HUES64 (cell line): Measurements from ENCODE around the gene CMTM4.
"Not testable (repeated sequence)": the region's sequence is repeated elsewhere in the genome, so short reads cannot be mapped to it uniquely, and the experiment has no call there.

Experiments used
- H3K27ac ChIP-seq: 2 replicates; pipeline ENCODE4 v1.7.0; 2013; ENCODE audit warnings: low read depth, low read length, inconsistent platforms
- H3K27me3 ChIP-seq: 2 replicates; pipeline ENCODE4 v1.6.1; 2013; ENCODE audit warnings: mild to moderate bottlenecking, low read length; ENCODE audit not compliant: insufficient read depth
- H3K36me3 ChIP-seq: 2 replicates; pipeline ENCODE4 v1.6.1; 2013; ENCODE audit warnings: mild to moderate bottlenecking, low read length; ENCODE audit not compliant: insufficient read depth
- H3K4me1 ChIP-seq: 2 replicates; pipeline ENCODE4 v1.6.1; 2013; ENCODE audit warnings: mild to moderate bottlenecking, low read length, moderate library complexity; ENCODE audit not compliant: insufficient read depth
- H3K4me3 ChIP-seq: 2 replicates; pipeline ENCODE4 v1.5.1; 2013; ENCODE audit warnings: mild to moderate bottlenecking, low read length, moderate library complexity
- H3K9ac ChIP-seq: 2 replicates; pipeline ENCODE4 v1.6.1; 2013; ENCODE audit warnings: mild to moderate bottlenecking, low read depth, low read length
- H3K9me3 ChIP-seq: 2 replicates; pipeline ENCODE4 v1.6.1; 2013; ENCODE audit warnings: low read depth, low read length; ENCODE audit not compliant: insufficient read depth
- WGBS: fragments of 150-250, 120-280 bp; methylation state at CpG from one replicate; pipeline ENCODE4 v1.1.7; 2013; ENCODE audit warnings: missing lambda C conversion rate; 5-methylcytosine and 5-hydroxymethylcytosine counted together

Gene CMTM4

DNA sequence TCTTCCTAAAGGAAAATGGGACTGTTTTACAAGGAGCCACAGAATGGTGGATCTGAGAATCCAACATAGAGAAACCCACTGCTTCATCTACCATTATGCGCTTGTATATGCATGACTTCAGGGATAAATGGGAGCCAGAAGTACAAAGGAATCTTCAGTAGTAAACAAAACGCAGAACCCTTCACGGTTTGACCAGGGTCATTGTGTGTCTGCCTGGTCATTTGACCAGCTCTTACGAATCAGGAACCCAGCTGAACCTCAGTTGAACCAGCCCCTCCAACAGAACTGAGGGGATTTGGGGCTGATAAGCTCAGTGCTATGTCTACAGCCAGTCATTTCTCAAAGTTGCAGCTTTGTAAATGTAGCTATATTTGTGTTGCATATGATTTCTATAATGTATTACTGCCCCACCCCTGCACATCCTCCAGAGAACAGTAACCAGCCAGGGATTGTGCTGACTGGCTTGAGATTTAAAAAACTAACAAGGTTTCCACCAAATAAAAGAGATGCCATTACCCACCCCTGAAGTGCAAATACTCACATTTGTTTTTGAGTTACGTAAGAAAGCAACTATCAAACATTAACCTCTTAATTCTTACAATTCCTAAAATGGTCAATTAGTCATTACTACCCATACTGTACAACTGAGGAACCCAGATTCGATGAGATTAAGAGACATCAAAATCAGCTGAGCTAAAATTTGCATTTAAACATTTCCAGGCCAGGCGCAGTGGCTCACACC lies 6.3 kb downstream of the CMTM4 start:
- Histone ChIP-seq H3K4me1 (peaks cover 12% of the 10 kb centered on the region), H3K27ac (no peak overlapping the region), H3K4me3 (no peak overlapping the region), H3K9ac (no peak overlapping the region), H3K36me3 (no peaks in the 10 kb centered on the region), H3K9me3 (no peaks in the 10 kb centered on the region), H3K27me3 (no peaks in the 10 kb centered on the region)
- WGBS = 82% methylated on average over 7 of the region's 7 CpGs

DNA sequence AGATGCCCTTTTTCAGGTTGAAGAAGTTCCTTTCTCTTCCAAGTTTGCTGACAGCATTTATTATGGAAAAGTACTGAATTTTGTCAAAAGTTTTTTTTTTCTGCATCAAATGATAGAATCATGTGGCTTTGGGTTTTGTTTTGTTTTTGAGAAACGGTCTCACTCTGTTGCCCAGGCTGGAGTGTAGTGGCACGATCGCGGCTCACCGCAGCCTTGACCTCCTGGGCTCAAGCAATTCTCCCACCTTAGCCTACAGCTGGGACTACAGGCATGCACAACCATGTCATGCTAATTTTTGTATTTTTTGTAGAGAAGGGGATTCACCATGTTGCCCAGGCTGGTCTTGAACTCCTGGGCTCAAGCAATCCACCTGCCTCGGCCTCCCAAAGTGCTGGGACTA lies 7.3 kb downstream of the CMTM4 start:
- 100% methylated on average over 6 of the region's 6 CpGs for WGBS
- no peaks in the 10 kb centered on the region for H3K36me3 ChIP-seq
- peaks cover 11% of the 10 kb centered on the region; the same call in 1 of the 2 replicates for H3K4me1 ChIP-seq
- no peaks in the 10 kb centered on the region for H3K9me3 ChIP-seq
- no peak overlapping the region for H3K9ac ChIP-seq
- no peaks in the 10 kb centered on the region for H3K27me3 ChIP-seq
- H3K27ac ChIP-seq = no peak overlapping the region
- no peak overlapping the region for H3K4me3 ChIP-seq

DNA sequence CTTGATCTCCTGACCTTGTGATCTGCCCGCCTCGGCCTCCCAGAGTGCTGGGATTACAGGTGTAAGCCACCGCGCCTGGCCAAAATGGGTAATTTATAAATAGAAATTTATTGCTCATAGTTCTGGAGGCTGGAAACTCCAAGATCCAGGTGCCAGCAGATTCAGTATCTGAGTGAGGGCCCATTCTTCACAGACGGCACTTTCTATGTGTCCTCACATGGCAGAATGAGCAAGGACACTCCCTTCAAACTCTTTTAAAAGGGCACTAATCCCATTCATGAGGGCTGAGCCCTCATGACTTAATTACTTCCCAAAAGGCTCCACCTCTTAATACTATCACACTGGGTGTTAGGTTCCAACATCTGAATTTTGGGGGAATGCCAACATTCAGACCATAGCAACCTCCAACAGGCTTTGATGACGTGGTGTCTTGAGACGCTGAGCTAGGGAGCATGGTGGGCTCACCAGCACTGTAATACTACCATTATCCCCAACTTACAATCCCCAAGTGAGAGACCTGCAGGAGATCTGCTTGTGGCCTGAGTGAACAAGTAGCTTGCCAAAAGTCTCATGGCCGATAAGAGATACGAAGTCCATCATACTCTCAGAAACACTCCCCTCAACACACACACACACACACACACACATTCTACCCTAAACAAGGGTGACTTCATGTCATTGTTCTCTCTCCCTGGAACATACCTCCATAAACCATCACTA lies 8.5 kb downstream of the CMTM4 start:
- Histone ChIP-seq H3K27me3 (no peaks in the 10 kb centered on the region), H3K9ac (no peak overlapping the region), H3K27ac (no peak overlapping the region), H3K9me3 (no peaks in the 10 kb centered on the region), H3K4me3 (no peak overlapping the region), H3K4me1 (peaks cover 11% of the 10 kb centered on the region; the same call in 1 of the 2 replicates), H3K36me3 (no peaks in the 10 kb centered on the region)
- 96% methylated on average over 9 of the region's 9 CpGs for WGBS

DNA sequence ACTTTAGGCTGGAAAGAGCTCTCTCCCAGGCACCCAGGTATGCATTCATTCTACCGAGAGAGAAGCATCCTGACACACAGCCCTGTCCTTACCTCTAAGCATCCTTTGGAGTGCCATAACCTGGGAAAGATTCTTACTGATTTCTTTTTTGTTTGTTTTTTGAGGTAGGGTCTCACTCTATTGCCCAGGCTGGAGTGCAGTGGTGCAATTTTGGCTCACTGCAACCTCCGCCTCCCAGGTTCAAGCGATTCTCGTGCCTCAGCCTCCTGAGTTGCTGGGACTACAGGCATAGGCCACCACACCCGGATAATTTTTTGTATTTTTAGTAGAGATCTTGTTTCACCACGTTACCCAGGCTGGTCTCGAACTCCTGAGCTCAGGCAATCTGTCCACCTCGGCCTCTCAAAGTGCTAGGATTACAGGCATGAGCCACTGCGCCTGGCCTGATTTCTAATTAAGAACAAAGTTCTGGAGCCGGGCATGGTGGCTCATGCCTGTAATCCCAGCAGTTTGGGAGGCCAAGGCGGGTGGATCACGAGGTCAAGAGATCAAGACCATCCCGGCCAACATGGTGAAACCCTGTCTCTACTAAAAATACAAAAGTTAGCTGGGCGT lies 10.9 kb downstream of the CMTM4 start:
- H3K36me3 ChIP-seq, H3K9me3 ChIP-seq, H3K27ac ChIP-seq, H3K4me1 ChIP-seq, H3K4me3 ChIP-seq, H3K9ac ChIP-seq, H3K27me3 ChIP-seq: not testable (repeated sequence)
- WGBS = 95% methylated on average over 14 of the region's 14 CpGs

DNA sequence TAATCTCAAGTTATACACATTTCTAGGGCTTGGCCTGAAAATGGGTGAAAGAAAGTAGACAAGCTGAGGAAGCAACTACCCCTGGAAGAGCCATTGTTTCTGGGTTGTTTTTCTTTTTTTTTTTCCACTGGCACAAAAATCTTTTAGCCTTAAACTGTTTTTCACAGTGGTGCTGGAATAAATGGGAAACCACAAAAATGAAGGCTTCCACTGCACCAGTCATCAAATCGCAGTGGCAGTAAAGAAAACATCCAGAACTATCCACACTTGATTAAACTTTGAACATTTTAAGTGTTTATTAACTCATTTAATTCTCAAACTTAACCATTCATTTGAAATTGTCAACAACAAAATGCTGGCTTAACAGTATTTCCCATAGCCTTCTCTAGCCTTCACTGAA lies 14.3 kb downstream of the CMTM4 start:
- H3K9me3 ChIP-seq = no peaks in the 10 kb centered on the region
- no peaks in the 10 kb centered on the region for H3K27me3 ChIP-seq
- H3K4me1 ChIP-seq = no peaks in the 10 kb centered on the region
- no peak overlapping the region for H3K9ac ChIP-seq
- peaks cover 10% of the 10 kb centered on the region; the same call in 1 of the 2 replicates for H3K36me3 ChIP-seq
- H3K4me3 ChIP-seq = no peak overlapping the region
- H3K27ac ChIP-seq = no peak overlapping the region
- WGBS = 100% methylated on average over 1 of the region's 1 CpG

DNA sequence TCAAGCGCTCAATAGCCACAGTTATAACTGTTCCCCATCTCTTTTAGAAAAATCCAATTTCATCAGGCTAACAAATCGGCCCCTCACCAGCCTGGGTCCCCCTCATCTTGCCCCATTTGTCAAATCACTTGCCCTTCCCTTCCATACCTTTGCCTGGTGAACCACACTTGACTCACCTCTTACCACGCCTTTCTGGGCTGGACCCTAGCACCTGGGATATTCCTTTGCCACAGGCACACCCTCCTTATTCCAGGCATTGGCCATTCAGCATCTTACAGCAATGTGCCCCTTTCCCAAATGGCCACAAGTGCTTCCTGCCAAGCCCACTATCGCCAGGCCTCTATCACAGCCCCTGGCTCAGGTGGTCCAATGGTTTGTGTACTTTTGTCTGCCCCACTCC lies 14.9 kb downstream of the CMTM4 start:
- no peak overlapping the region for H3K4me3 ChIP-seq

DNA sequence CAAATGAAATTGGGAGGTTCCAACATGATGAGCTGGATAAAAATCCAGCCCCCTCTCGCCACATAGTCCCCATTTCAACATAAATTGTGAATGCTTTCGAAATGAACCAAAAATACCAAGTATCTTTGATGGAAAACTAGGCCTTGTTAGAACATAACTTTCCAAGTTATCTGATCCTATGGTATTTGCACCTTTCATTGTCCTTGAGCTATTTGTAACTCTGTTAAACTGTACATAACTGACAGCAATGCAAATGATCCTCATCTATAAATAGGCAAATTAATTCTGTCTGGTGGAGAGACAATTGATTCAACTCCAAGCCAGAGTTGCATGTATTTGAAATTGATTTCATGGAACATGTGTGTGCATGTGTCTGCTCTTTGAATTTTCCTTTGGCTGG lies 18.2 kb downstream of the CMTM4 start:
- 98% methylated on average over 2 of the region's 2 CpGs for WGBS
- H3K4me1 ChIP-seq = no peaks in the 10 kb centered on the region
- H3K9me3 ChIP-seq = no peaks in the 10 kb centered on the region
- no peak overlapping the region for H3K27ac ChIP-seq
- no peaks in the 10 kb centered on the region for H3K27me3 ChIP-seq
- H3K4me3 ChIP-seq = no peak overlapping the region
- H3K9ac ChIP-seq = no peak overlapping the region
- H3K36me3 ChIP-seq = peaks cover 10% of the 10 kb centered on the region; the same call in 1 of the 2 replicates

More for the DNA sequence above, 14.9 kb downstream of the CMTM4 start:
- Histone ChIP-seq H3K27ac (no peak overlapping the region), H3K9ac (no peak overlapping the region), H3K9me3 (no peaks in the 10 kb centered on the region), H3K36me3 (peaks cover 10% of the 10 kb centered on the region; the same call in 1 of the 2 replicates), H3K4me1 (no peaks in the 10 kb centered on the region), H3K27me3 (no peaks in the 10 kb centered on the region)
- 94% methylated on average over 4 of the region's 4 CpGs for WGBS

DNA sequence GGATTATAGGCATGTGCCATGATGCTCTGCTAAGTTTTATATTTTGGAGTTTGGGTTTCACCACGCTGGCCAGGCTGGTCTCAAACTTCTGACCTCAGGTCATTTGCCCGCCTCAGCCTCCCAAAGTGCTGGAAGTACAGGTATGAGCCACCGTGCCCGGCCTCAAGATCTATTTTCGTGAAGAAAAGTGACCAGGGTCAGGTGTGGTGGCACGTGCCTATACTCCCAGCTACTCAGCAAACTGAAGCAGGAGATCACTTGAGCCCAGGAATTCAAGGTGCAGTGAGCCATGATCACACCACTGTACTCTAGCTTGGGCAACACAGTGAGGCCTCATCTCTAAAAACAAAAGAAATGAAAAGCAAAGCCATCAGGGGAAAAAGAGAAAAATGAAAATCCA lies 18.7 kb downstream of the CMTM4 start:
- H3K4me3 ChIP-seq = no peak overlapping the region

DNA sequence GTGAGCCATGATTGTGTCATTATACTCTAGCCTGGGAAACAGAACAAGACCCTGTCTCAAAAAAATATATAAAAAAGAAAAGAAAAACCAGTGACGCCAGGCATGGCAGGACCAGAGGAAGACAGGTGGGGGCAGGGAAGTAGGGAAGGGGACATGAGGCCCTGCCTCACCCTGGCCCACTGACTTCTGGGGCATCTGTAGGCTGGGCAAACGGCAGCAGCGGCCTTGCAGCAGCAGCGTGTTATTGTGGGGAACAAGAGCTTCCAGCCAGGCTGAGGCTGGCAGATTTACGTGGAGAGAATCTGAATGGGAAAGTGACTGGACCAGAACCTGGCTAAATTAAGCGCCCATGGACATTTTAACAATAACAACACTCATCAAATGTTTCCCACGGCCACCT lies 19.4 kb downstream of the CMTM4 start:
- 95% methylated on average over 7 of the region's 7 CpGs for WGBS
- Histone ChIP-seq H3K9me3 (no peaks in the 10 kb centered on the region), H3K27me3 (no peaks in the 10 kb centered on the region), H3K9ac (no peak overlapping the region), H3K4me3 (no peak overlapping the region), H3K27ac (no peak overlapping the region), H3K36me3 (peaks cover 10% of the 10 kb centered on the region; the same call in 1 of the 2 replicates), H3K4me1 (no peaks in the 10 kb centered on the region)

More for the DNA sequence above, 18.7 kb downstream of the CMTM4 start:
- no peaks in the 10 kb centered on the region for H3K9me3 ChIP-seq
- H3K4me1 ChIP-seq = no peaks in the 10 kb centered on the region
- H3K27ac ChIP-seq = no peak overlapping the region
- no peaks in the 10 kb centered on the region for H3K27me3 ChIP-seq
- H3K36me3 ChIP-seq = peaks cover 10% of the 10 kb centered on the region; the same call in 1 of the 2 replicates
- no peak overlapping the region for H3K9ac ChIP-seq
- 95% methylated on average over 6 of the region's 6 CpGs for WGBS

DNA sequence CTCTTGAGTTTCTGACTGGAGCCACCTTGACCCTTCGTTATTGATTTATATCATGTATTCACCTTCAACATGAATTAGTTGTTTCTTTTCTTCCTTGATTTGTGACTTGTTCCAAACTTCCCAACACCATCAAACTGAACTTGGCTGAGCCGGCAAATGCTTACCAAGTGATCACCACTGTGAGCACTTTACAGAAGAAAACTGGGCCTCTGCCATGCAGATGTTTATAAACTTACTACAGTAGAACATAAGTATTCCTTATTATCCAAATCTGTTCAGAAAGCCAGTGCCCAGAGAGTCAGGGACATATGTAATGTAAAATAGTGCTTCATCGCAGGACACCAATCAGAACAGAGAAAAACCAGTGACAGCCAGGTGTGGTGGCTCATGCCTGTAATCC lies 19.9 kb downstream of the CMTM4 start:
- H3K27me3 ChIP-seq = no peaks in the 10 kb centered on the region
- H3K4me3 ChIP-seq = no peak overlapping the region
- no peak overlapping the region for H3K9ac ChIP-seq
- peaks cover 10% of the 10 kb centered on the region; the same call in 1 of the 2 replicates for H3K36me3 ChIP-seq
- H3K27ac ChIP-seq = no peak overlapping the region
- 93% methylated on average over 3 of the region's 3 CpGs for WGBS
- no peaks in the 10 kb centered on the region for H3K4me1 ChIP-seq
- no peaks in the 10 kb centered on the region for H3K9me3 ChIP-seq

DNA sequence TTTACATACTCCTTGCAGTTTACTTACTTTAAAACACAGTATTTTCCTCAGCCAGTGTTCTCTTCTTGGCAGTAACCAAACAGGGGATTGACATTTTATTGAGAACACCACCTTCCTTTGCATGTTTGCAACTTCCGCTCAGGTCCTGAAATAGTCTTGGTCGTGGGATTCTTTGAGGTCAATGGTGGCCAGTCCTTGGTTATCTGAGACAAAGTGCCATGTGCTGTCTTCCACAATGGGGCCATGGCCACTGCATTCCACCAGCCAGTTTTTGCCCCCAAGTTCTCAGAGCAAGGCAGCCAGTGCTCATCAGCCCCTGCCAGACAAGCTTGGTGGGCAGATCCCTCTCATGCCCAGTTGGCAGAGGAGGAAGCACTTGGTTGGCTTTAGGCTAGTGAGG lies 22.9 kb downstream of the CMTM4 start:
- H3K4me1 ChIP-seq = no peaks in the 10 kb centered on the region
- H3K36me3 ChIP-seq = peaks cover 9% of the 10 kb centered on the region; the same call in 1 of the 2 replicates
- H3K27ac ChIP-seq = no peak overlapping the region
- H3K9me3 ChIP-seq = no peaks in the 10 kb centered on the region
- 93% methylated on average over 2 of the region's 2 CpGs for whole genome bisulfite sequencing
- H3K4me3 ChIP-seq = no peak overlapping the region
- H3K9ac ChIP-seq = no peak overlapping the region
- H3K27me3 ChIP-seq = no peaks in the 10 kb centered on the region
